Activated CD4-positive, alpha-beta T cell treated with anti-CD3 and anti-CD28 coated beads, Interleukin-2, amount 50 U/mL, for 48 hours (primary cell): ENCODE measurements around the gene RARRES2.
A peak's percentile ranks its signal among the peaks of the same experiment; 100 is the strongest.

ENCODE experiments used
- DNase-seq, 2 experiments: peaks; one replicate each; pipeline ENCODE4 v3.0.0-alpha.2; 2020

RARRES2 gene

DNA sequence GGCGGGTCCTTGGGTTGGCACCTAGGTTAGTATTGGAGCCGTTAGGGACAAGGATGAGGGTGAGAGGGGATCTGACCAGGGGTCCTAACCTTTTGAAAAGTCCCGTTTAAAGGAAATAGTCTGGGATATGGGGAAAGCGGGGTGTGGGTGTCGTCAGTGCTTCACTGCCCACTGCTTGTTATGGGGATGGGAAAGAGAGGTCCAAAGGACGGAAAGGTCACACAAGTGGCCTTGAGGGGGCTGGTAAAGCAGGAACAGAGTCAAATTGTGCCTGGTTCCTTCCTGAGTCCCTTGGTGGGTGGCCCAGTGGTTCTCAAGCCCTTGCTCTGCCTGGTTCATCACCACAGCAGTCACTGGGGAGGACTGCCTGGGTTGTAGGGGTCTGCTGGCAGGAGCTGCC is 35.1 kb upstream of the RARRES2 start:
- DNase-seq = no peak

DNA sequence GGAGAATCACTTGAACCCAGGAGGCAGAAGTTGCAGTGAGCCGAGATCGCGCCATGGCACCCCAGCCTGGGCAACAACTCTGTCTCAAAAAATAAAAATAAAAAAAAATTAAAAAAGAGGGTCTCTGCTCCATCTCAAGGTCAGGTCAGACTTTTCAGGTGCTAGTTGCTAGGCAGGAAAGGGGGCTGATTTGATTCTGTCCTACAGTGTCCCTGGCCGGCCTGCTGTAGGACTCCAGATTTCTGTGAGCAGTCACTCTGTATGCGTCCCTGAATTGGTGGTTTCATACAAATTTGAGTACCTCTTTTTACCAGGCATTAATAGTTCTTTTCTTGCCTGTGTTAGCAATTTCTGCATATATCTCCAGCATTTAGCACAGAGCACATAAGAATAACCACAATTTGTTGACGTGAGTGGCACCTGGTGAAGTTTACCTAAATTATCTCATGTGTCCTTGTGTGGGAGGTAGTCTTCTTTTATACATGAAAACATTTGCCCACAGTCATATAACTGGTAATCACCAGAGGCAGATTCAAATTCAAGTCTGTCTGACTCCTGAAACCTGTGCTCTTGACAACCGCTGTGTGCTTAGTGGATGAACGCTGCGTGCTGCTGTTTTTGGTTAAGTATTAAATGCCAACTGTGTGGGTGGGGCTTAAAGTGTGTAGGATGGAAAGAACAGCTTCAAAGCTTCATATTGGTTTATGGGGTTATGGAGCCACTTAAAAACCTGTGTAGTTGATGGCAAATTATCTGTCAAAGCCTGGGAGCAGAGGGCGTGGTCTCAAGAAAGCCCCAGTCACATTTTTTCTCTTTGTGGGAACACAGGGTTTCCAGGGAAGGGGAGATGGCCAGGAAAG is 34.5 kb upstream of the RARRES2 start:
- DNase-seq = peak; percentile 38 to 52

- DNase-seq = no peak
Measured at GRCh38 chr7:150374472-150374871, 33.0 kb upstream of the RARRES2 start.

- no peak for DNase-seq
Measured at GRCh38 chr7:150374026-150374425, 32.6 kb upstream of the RARRES2 start.

DNA sequence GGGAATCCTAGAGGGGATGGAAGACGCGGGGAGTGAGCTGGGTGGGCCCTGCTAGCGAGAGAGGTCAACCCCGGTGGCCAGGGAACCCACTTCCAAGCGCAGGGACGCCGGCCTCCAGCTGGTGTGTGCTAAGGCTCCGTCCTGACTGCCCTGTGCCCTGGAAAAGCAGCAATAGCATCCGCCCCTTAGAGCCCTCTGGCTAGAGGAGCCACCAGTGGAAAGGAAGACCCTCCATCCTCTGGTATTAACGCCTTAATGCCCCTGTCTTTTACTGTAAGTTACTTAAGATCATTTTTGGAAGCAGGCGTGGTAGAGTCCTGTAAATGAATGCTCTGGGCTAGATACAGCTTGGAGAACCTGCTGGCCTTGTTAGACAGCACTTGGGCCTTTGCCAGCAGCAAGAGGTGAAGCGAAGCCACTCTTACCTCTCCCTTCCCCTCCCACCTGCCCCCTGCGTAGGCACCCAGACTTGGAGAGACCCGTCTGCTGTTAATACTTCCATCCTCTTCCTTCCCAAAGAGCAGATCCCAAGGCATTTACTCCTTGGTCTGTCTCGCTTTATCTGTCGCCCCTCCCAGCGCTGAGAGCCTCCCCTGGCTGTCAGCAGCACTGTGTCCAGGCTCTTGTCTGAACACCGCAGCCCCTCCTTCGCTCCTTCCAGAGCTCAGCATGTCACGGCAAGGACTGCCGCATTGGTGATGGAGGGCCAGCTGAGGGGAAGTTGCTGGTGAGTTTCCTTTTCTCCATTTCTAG is 31.8 kb upstream of the RARRES2 start:
- DNase-seq = no peak

DNA sequence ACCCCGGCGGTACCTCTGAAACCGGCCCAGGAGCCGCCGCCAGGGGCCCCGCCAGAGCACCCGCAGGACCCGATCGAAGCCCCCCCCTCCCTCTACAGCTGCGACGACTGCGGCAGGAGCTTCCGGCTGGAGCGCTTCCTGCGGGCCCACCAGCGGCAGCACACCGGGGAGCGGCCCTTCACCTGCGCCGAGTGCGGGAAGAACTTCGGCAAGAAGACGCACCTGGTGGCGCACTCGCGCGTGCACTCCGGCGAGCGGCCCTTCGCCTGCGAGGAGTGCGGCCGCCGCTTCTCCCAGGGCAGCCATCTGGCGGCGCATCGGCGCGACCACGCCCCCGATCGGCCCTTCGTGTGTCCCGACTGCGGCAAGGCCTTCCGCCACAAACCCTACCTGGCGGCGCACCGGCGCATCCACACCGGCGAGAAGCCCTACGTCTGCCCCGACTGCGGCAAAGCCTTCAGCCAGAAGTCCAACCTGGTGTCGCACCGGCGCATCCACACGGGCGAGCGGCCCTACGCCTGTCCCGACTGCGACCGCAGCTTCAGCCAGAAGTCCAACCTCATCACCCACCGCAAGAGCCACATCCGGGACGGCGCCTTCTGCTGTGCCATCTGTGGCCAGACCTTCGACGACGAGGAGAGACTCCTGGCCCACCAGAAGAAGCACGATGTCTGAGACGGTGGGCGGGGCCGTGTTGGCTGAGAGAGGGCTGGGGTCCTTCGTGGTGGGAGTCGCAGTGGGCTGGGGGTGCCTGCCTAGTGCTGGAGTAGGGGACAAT is 31.0 kb upstream of the RARRES2 start:
- DNase-seq = no peak

DNA sequence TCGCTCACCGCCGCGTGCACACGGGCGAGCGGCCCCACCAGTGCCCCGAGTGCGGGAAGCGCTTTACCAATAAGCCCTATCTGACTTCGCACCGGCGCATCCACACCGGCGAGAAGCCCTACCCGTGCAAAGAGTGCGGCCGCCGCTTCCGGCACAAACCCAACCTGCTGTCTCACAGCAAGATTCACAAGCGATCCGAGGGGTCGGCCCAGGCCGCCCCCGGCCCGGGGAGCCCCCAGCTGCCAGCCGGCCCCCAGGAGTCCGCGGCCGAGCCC is 30.5 kb upstream of the RARRES2 start:
- no peak for DNase-seq

- DNase-seq = no peak
Measured at GRCh38 chr7:150371131-150371995, 29.9 kb upstream of the RARRES2 start.

DNA sequence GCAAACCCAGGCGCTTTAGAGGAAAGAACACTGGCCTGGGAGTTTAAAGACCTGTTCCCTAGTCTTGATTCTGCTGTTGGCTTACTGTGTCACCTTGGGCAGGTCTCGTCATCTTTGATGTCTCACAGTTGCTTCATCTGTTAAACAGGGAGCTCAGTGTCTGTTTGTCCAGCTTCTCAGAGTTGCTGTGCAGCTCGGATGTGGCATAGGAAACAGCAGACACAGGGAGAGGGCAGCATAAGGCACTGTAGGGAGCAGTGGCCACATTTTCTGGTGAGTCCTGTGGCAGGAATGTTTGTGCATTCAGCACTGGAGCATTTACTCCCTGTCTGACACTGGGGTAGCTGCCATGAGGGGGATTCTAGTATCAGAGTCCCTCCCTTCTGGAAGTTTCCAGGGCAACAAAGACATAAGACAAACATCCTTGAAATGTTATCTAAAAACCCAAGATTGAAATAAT is 29.2 kb upstream of the RARRES2 start:
- DNase-seq = no peak

- DNase-seq = no peak
Measured at GRCh38 chr7:150369748-150370501, 28.5 kb upstream of the RARRES2 start.

DNA sequence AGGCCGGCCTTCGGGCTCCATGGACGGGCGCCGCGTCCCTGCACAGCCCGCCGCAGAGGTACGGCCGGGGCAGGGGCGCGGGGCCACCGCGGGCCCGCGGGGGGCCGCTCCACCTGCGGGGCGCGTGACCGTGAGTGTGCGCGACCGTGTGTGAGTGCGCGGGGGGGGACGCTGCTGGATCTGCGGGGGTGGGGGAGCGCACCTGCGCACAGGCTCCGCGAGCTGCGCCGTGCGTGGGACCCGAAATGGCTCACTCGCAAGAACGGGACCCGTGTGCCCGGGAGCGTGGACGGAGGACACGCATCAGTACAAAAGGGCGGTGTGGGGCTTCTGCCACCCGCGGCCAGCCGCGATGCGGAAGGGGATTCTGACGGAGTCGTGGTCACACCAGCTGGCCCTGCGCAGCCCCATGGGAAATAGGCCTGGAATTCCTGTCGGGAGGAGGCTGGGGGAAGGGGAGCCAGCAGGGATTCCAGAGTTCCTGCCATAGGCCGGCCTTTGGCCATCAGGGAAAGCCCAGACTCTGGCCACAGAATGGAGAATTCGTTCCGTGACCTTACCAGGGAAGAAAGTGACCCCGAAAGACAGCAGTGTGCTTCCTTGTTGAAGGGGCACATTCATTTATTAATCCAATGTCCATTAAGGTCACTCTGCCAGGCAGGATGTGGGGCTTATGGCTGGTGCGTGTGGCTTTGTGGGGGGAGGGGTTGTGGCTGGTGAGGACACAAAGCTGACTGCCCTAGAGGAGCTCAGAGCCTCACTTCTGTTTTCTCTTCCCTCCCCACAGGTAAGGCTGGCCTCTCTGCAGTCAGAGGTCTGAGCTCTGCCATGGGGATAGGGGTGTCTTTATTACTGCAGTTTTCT is 27.7 kb upstream of the RARRES2 start:
- DNase-seq = peak; percentile 51 to 54

- peak; percentile 84 to 89 for DNase-seq
Measured at GRCh38 chr7:150368096-150368883, 26.9 kb upstream of the RARRES2 start, which contains the start of gene REPIN1. REPIN1 (plus strand) TSS chr7:150368822; CDS start chr7:150369712, 890 bp downstream.

GRCh38 chr7:150367677-150368095 is 26.3 kb upstream of the RARRES2 start:
- no peak for DNase-seq

- no peak for DNase-seq
Measured at GRCh38 chr7:150365673-150366398, 24.4 kb upstream of the RARRES2 start.

DNA sequence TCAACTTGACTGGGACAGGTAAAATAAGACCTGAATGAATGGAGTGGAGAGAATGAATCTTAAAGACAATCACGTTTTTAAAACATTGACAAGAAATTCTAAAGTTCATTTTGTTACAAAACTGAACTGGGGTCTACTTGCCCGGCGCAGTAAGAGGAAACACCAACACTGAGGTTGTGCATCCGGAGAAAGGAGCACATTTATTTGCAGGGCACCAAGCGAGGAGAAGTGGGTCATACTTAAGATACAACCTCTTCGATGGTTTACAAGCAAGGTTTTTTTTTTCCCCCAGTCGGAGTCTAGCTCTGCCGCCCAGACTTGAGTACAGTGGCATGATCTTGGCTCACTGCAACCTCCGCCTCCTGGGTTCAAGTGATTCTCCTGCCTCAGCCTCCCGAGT is 23.8 kb upstream of the RARRES2 start:
- no peak for DNase-seq

DNA sequence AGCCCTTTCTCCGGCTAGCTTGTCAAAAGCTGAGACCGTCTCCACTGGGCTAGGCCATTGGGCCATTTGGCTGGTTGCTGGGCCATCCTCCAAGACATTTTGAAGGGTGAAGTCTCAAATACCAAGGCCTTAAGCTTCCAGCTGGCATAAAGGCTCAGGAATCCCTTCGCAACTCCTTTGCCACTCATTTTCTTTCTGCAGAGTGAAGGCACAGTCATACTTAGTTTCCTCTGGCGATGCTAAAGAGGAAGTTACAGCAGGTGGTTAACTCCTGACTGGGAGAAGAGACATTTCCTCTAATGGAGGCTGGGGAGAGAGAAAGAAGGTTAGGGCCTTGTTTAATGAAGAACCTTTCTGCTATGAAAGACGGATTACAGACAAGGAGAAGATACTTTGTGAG is 22.4 kb upstream of the RARRES2 start:
- no peak for DNase-seq

GRCh38 chr7:150363370-150363769 is 21.9 kb upstream of the RARRES2 start:
- no peak for DNase-seq

DNA sequence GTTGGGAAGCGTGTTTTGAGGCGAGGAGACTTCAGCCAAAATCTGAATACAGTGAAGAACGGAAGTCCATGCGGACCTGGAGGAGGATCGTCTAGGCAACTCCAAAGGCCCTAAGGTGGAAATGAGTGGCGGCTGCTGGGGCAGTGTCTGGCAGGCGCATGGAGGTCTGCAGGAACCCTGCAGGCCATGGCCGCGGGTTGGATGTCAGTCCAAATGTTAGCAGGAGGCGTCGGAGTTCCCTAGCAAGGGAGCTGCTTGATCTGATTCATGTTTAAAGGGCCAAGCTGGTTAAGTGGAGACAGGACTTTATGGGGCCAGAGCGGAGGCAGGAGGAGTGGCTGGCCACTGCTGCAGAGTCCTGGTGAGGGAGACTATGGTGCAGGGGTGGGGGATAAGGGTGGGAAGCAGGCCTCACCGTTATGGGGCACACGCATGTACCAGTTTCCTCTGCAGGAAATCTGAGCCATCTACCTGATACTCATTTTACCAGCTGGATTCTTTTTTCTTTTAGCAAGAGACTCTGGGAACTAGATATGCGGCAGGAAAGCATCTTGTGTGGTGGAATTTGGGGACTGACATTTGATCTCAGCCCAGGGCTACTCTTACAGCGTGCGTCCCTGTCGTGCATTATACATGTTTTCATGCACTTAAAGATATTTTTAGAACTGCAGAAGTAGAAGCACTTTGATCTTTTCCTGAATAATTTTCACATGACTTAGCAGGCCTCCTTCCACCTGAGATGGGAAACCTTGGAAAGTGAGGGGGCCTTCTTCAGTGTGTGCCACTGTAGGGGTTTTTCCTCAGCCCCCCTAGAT is 20.6 kb upstream of the RARRES2 start:
- DNase-seq = no peak
